Vagina (tissue), 2 donors: Measurements from ENCODE around the gene FRA10AC1. TPM values are rescaled to one million over a fixed set of nuclear protein-coding genes. Genes with fewer than 3 reads are reported as not detected.

ENCODE experiments used
- DNase-seq, 2 donors: peaks; one replicate each; pipeline ENCODE4 v3.0.0-alpha.2; 2017; ENCODE audit errors: extremely low spot score in 2 of 2
- H3K27ac ChIP-seq: fragments of 200-600 bp; sonication (generic); one replicate; pipeline ENCODE4 v1.5.1; 2019
- H3K27me3 ChIP-seq: fragments of 200-600 bp; sonication (generic); one replicate; pipeline ENCODE4 v1.5.1; 2019
- H3K36me3 ChIP-seq, 2 donors: fragments of 200-600 bp; sonication (generic); one replicate each; pipeline ENCODE4 v1.5.1; 2017 to 2019
- H3K4me1 ChIP-seq: fragments of 200-600 bp; sonication (generic); one replicate; pipeline ENCODE4 v1.5.1; 2019
- H3K4me3 ChIP-seq, 2 donors: fragments of 200-600 bp; sonication (generic); 1 replicate in 1 of 2; 2 replicates in 1 of 2; pipeline ENCODE4 v1.5.1; 2016 to 2019
- H3K9me3 ChIP-seq: fragments of 200-600 bp; sonication (generic); one replicate; pipeline ENCODE4 v1.5.1; 2019
- POLR2A ChIP-seq, 2 donors: fragments of 450-650 bp; IDR thresholded peaks; one replicate each; pipeline ENCODE4 v1.6.1; 2017; ENCODE audit warnings: antibody characterized with exemption in 2 of 2, mild to moderate bottlenecking in 2 of 2, moderate library complexity in 2 of 2
- POLR2AphosphoS5 ChIP-seq, 2 donors: sonication (generic); formaldehyde crosslinking; IDR thresholded peaks; one replicate each; pipeline ENCODE4 v1.9.0; 2017; ENCODE audit warnings: antibody characterized with exemption in 2 of 2, mild to moderate bottlenecking in 2 of 2, low read depth in 1 of 2; ENCODE audit not compliant: insufficient read depth in 1 of 2
- intact Hi-C: fragments of 100-400 bp; cut with DNase I; formaldehyde crosslinking; loops from one replicate; pipeline ENCODE4 v1.15.1; 2023
- total RNA-seq: library from RNA; depleted of rRNA; stranded (reverse); fragments of >200 nt; gene quantifications from one replicate; pipeline ENCODE4 v1.2.3, GENCODE V29; 2016
- TF ChIP-seq, protein P1 (sequence below), 3 experiments: fragments of 450-650 bp in 2 of 3; fragments of 200-600 bp in 1 of 3; sonication (generic) in 1 of 3; IDR thresholded peaks; one replicate each; pipeline ENCODE4 v1.5.1; 2017 to 2019; ENCODE audit warnings: antibody characterized with exemption in 3 of 3, mild to moderate bottlenecking in 2 of 3, moderate library complexity in 2 of 3

FRA10AC1 gene, protein sequence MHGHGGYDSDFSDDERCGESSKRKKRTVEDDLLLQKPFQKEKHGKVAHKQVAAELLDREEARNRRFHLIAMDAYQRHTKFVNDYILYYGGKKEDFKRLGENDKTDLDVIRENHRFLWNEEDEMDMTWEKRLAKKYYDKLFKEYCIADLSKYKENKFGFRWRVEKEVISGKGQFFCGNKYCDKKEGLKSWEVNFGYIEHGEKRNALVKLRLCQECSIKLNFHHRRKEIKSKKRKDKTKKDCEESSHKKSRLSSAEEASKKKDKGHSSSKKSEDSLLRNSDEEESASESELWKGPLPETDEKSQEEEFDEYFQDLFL
- 15.7 TPM for total RNA-seq

DNA sequence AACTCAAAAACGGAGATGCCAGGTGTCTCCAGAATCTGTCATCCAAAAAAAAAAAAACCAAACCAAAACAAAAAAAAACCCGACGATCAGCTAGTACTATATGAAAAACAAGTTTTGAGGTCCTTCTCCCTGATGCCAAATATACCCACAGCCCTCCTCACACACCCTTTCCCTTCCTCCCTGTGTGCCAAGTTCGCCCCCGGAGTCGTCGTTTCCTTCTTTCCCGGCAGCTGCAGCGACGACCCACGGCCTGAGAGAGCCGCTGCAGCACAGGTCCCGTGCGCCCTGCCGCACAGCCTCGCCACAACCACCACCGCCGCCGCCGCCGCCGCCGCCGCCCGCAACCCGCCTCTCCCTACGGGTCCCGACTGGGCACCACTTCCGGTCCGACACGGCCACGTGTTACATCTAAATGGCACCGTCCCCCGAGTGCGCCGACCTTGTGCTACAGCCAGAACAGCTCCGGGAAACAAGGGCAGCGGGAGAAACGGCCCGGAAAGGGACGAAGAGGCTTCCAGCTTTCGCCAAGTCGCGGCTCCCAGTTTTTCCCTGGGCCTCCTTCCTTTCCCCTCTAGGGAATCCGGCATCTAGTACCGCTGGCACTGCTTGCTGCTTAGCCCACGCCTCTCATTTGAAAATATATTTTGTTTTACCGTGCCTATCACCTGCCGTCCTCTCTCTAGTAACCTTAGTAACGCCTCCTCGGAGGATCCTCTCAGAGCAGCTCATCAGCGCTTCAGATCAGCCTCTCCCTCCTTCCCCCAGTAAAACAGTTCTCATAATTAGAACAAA lies at the start of gene FRA10AC1:
FRA10AC1 (minus strand) TSS at position 383 of the 792 bp plus-strand sequence. CDS start 2,486 bp downstream, outside the sequence.
- peak in 1 of 2 donors; percentile 96 for DNase-seq
- intact Hi-C loops = loop anchor here (5.0 kb wide), 1 partner anchor 110 kb away; no protein-coding TSS in a partner anchor
- no peaks in the 10 kb centered on the region for H3K27me3 ChIP-seq
- TF ChIP-seq, protein P1, sequence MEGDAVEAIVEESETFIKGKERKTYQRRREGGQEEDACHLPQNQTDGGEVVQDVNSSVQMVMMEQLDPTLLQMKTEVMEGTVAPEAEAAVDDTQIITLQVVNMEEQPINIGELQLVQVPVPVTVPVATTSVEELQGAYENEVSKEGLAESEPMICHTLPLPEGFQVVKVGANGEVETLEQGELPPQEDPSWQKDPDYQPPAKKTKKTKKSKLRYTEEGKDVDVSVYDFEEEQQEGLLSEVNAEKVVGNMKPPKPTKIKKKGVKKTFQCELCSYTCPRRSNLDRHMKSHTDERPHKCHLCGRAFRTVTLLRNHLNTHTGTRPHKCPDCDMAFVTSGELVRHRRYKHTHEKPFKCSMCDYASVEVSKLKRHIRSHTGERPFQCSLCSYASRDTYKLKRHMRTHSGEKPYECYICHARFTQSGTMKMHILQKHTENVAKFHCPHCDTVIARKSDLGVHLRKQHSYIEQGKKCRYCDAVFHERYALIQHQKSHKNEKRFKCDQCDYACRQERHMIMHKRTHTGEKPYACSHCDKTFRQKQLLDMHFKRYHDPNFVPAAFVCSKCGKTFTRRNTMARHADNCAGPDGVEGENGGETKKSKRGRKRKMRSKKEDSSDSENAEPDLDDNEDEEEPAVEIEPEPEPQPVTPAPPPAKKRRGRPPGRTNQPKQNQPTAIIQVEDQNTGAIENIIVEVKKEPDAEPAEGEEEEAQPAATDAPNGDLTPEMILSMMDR (IDR thresholded peaks at IDR 0.05) = peak in 2 of 3 experiments; percentile 10 to 20
- peak; percentile 91 to 93 for TF ChIP-seq POLR2AphosphoS5 (IDR thresholded peaks at IDR 0.05; ENCODE audit: insufficient read depth in 1 of 2, low read depth in 1 of 2)
- TF ChIP-seq POLR2A (IDR thresholded peaks at IDR 0.05) = peak in 1 of 2 donors; percentile 74
- peaks cover 0 to 1% of the 10 kb centered on the region in 2 donors for H3K36me3 ChIP-seq
- H3K4me1 ChIP-seq = peaks cover 19% of the 10 kb centered on the region
- H3K27ac ChIP-seq = peak within 1 kb of the TSS; percentile 79
- H3K9me3 ChIP-seq = no peaks in the 10 kb centered on the region
- peak within 1 kb of the TSS; percentile 52 to 61 for H3K4me3 ChIP-seq

DNA sequence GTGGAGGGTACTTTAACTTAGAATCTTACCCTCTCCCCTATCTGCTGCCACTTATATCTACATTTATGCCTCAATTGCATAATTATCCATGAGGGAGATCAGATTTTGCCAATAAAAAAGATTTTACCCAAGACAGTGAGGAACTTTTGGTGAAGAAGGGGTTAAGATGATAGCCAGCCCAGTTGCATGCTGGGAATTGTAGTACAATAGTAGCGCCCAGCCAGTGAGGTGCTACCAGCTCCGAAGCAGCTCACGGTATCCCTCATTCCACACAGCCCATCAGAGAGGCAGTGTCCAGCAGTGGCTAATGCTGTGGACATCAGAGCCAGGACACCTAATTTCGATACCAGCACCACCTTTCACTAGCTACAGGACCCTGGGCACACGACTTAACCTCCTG lies 49.4 kb upstream of the FRA10AC1 start:
- H3K36me3 ChIP-seq = no peaks in the 10 kb centered on the region
- TF ChIP-seq, protein P1 (IDR thresholded peaks at IDR 0.05) = no peak
- intact Hi-C loops = no loop called here
- no peak overlapping the region for H3K4me3 ChIP-seq
- H3K9me3 ChIP-seq = no peaks in the 10 kb centered on the region
- H3K27me3 ChIP-seq = no peaks in the 10 kb centered on the region
- no peak overlapping the region for H3K27ac ChIP-seq
- no peaks in the 10 kb centered on the region for H3K4me1 ChIP-seq
- no peak for DNase-seq

DNA sequence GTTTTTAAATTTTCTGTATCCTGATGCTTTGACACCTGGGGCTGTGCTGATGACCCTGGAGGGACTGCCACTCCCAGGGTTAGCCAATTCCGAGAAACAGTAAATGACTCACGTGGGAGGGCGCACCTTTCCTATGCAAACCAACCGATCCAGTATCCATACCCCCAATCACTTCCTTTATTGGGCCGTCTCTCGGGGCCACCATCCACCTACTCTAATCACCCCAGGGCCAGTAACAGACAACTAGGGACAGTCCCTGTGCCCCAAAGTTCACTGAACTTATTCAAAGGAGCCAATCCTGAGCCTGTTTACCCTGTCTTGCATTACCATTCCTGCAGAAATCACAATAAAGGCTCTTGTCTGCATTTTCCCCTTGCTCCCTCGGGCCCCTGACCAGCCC lies 48.7 kb upstream of the FRA10AC1 start:
- no peak for DNase-seq
- Histone ChIP-seq H3K9me3 (no peaks in the 10 kb centered on the region), H3K27ac (no peak overlapping the region), H3K4me3 (no peak overlapping the region), H3K36me3 (no peaks in the 10 kb centered on the region), H3K27me3 (no peaks in the 10 kb centered on the region), H3K4me1 (no peaks in the 10 kb centered on the region)
- TF ChIP-seq, protein P1 (IDR thresholded peaks at IDR 0.05) = no peak
- TF ChIP-seq POLR2A (IDR thresholded peaks at IDR 0.05) (no peak), POLR2AphosphoS5 (IDR thresholded peaks at IDR 0.05; ENCODE audit: insufficient read depth in 1 of 2, low read depth in 1 of 2) (no peak)
- intact Hi-C loops = no loop called here

DNA sequence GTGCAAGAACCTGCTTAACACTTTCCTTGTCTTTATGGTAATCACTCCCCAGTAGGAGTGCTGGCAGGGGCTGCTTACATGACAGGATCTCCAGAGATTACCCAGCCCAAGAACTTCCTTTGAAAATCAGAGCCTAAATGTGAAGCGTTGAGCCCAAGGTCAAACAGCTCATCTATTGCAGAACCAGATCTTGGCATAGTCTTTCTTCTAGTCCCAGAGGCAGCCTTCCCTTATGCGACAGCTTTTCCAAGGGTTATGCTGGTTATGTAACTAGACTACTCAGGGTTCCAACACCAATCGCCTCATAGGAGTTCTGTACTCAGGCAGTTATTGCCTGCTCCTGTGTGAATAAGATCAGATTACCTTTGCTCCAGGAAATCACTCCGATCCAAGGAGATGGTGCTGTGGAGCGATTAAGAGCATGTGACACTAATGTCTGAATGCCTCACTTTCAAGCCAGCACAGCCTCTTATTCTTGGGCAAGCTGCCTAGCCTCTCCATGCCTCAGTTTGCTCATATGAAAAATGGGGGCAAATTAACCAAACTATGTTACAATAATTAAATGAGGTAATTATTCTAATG lies 46.9 kb upstream of the FRA10AC1 start:
- Histone ChIP-seq H3K27me3 (no peaks in the 10 kb centered on the region), H3K9me3 (no peaks in the 10 kb centered on the region), H3K27ac (no peak overlapping the region), H3K4me1 (no peaks in the 10 kb centered on the region), H3K36me3 (no peaks in the 10 kb centered on the region), H3K4me3 (no peak overlapping the region)
- no peak for DNase-seq
- intact Hi-C loops = no loop called here
- TF ChIP-seq, protein P1 (IDR thresholded peaks at IDR 0.05) = no peak
- TF ChIP-seq POLR2AphosphoS5 (IDR thresholded peaks at IDR 0.05; ENCODE audit: insufficient read depth in 1 of 2, low read depth in 1 of 2) (no peak), POLR2A (IDR thresholded peaks at IDR 0.05) (no peak)
